Measurements from ENCODE around the gene SIPA1L3. TPM values are rescaled to one million over a fixed set of nuclear protein-coding genes. Genes with fewer than 3 reads are reported as not detected.

SIPA1L3 gene
- total RNA-seq, 1 donor from 2014 or later = 29.6 TPM

DNA sequence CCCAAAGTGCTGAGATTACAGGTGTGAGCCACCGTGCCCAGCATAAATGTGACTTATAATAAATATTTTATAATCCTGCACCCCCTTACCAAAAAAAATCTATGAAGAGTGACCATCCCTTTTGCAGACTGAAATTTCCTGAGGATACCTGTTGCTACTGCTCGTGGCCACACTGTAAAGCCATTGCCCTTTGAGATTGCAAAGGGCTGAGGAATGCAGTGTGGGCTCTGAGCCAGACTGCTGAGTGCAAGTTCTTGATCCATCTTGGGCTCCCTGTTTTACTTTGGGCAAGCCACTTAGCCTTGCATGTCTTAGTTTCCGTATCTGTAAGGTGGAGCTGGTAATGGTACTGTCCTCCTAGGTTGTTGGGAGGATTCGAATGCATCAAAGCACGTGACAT, 23.4 kb downstream of the SIPA1L3 start:
- Mint-ChIP-seq H3K27me3 (ENCODE audit: unreplicated experiment) (no peaks in the 10 kb centered on the region), H3K9me3 (ENCODE audit: unreplicated experiment) (no peaks in the 10 kb centered on the region), H3K27ac (ENCODE audit: unreplicated experiment) (no peak overlapping the region), H3K4me3 (ENCODE audit: unreplicated experiment) (no peak overlapping the region), H3K4me1 (ENCODE audit: unreplicated experiment) (peaks cover 17% of the 10 kb centered on the region), H3K36me3 (ENCODE audit: low read depth, unreplicated experiment) (peaks cover 13% of the 10 kb centered on the region)
- TF ChIP-seq, protein P1, sequence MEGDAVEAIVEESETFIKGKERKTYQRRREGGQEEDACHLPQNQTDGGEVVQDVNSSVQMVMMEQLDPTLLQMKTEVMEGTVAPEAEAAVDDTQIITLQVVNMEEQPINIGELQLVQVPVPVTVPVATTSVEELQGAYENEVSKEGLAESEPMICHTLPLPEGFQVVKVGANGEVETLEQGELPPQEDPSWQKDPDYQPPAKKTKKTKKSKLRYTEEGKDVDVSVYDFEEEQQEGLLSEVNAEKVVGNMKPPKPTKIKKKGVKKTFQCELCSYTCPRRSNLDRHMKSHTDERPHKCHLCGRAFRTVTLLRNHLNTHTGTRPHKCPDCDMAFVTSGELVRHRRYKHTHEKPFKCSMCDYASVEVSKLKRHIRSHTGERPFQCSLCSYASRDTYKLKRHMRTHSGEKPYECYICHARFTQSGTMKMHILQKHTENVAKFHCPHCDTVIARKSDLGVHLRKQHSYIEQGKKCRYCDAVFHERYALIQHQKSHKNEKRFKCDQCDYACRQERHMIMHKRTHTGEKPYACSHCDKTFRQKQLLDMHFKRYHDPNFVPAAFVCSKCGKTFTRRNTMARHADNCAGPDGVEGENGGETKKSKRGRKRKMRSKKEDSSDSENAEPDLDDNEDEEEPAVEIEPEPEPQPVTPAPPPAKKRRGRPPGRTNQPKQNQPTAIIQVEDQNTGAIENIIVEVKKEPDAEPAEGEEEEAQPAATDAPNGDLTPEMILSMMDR (IDR thresholded peaks at IDR 0.05; ENCODE audit: unreplicated experiment) = no peak
- DNase-seq (ENCODE audit: low spot score) = no peak

DNA sequence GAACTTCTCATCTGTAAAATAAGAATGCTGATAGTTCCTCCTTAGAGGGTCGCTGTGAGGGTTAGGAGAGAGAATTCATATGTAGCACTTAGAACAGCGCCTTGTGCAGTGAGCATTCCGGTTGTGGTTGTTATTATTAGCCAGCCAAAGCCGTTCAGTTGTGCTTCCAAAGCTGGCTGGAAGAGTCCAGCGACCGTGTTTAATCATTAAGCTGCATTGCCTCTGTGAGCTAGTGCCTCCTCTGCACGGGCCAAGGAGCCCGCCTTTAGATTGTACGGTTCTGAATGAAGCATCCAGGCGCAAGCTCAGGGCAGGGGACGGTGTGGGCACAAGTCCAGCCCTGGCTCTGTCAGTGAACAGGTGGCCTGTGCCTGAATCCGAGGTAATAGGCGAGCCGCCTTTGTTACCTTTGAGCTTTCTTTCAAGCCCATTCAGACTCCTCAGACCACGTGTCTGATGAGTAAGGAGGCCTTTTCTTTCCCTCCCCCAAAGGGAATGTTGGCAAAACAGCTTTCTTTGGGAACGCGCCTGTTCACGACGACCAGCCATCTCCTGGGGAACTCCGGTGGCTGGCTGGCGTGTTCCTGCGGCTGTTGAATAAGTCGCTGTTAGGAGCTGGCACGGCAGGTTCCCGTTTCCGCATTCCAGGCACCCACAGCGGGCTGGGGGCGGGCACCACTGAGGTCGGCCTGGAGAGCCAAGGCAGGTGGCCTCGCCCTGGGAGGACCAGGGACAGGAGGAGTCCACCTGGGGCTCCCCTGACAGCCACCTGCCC, 25.1 kb downstream of the SIPA1L3 start:
- DNase-seq (ENCODE audit: low spot score) = peak; percentile 63
- Mint-ChIP-seq H3K4me3 (ENCODE audit: unreplicated experiment) (peak overlapping the region; percentile 43), H3K27ac (ENCODE audit: unreplicated experiment) (no peak overlapping the region), H3K27me3 (ENCODE audit: unreplicated experiment) (peaks cover 3% of the 10 kb centered on the region), H3K9me3 (ENCODE audit: unreplicated experiment) (no peaks in the 10 kb centered on the region), H3K4me1 (ENCODE audit: unreplicated experiment) (peaks cover 14% of the 10 kb centered on the region), H3K36me3 (ENCODE audit: low read depth, unreplicated experiment) (peaks cover 19% of the 10 kb centered on the region)
- TF ChIP-seq, protein P1 (IDR thresholded peaks at IDR 0.05; ENCODE audit: unreplicated experiment) = no peak

DNA sequence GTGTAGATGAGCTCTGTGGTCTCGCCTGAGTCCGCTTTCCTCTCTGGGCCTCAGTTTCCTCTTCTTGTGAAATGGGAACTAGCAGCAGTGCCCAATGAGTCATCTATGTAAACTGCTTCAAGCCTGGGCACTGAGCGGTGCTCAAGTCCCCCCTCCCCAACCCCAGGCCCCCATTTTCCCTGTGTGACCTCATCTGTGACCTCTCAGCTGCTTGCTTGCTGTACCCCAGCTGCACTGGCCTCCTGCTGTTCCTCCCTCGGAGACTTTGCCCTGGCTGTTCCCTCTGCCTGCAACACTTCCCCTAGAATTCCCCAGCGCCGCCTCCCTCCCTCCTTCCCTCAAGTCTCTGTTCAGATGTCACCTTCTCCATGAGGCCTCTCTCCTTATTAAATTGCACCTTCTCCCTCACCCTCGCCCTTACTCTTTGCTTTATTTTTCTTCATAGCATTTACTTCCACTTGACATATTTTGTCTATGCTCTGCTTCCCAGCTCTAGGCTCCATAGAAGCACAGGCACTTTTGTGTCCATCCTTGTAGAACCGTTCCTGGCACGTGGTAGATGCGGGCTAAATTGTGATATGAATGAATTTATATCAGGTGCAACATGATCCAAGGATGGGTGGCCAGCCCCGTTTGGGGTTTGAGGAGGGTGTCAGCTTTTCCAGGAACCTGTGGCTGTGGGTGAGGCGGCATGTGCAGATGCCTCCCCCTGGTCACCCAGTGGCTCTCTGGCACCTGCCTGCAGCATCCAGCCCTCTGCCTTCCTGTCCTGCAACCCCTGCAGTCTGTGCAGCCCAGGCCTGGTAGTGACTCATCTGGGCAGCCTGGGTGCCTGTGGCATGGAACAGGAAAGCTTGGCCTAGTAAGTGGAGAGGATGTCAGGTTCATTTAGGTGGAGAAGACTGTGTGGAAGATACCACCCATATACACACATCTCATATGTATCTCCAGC, 26.3 kb downstream of the SIPA1L3 start:
- Mint-ChIP-seq H3K4me1 (ENCODE audit: unreplicated experiment) (peaks cover 14% of the 10 kb centered on the region), H3K9me3 (ENCODE audit: unreplicated experiment) (no peaks in the 10 kb centered on the region), H3K27me3 (ENCODE audit: unreplicated experiment) (peaks cover 5% of the 10 kb centered on the region), H3K4me3 (ENCODE audit: unreplicated experiment) (peak overlapping the region; percentile 70), H3K27ac (ENCODE audit: unreplicated experiment) (peak overlapping the region; percentile 83), H3K36me3 (ENCODE audit: low read depth, unreplicated experiment) (peaks cover 19% of the 10 kb centered on the region)
- DNase-seq (ENCODE audit: low spot score) = no peak
- TF ChIP-seq, protein P1 (IDR thresholded peaks at IDR 0.05; ENCODE audit: unreplicated experiment) = no peak

DNA sequence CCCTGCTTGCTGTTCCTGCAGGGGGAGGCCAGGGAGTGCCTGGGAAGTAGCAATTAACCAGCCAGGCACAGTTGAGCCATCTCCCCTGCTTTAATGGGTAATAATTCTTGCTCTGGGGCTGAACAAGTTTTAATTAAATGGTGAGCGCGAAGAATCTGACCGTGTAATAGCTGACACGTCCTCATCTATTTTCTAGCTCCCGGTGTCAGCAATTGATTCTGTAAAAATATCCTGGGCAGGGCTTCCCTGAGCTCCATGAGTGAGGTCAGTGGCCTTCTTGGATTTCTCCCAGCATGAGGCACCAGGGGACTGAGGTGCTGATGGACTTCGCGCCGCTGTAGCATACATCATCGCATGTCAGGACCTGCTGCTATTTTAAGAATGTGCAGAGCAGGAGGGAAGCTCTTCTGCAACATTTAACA, 26.9 kb downstream of the SIPA1L3 start:
- TF ChIP-seq, protein P1 (IDR thresholded peaks at IDR 0.05; ENCODE audit: unreplicated experiment) = no peak
- Mint-ChIP-seq H3K36me3 (ENCODE audit: low read depth, unreplicated experiment) (peaks cover 22% of the 10 kb centered on the region), H3K27ac (ENCODE audit: unreplicated experiment) (no peak overlapping the region), H3K9me3 (ENCODE audit: unreplicated experiment) (no peaks in the 10 kb centered on the region), H3K4me3 (ENCODE audit: unreplicated experiment) (no peak overlapping the region), H3K4me1 (ENCODE audit: unreplicated experiment) (peaks cover 12% of the 10 kb centered on the region), H3K27me3 (ENCODE audit: unreplicated experiment) (peaks cover 5% of the 10 kb centered on the region)
- no peak for DNase-seq (ENCODE audit: low spot score)

All from endothelial cell (in vitro differentiated cells).